Measurements from ENCODE around the gene FAM209B.
"Not testable (repeated sequence)": the region's sequence is repeated elsewhere in the genome, so short reads cannot be mapped to it uniquely, and the experiment has no call there.

Gene FAM209B

DNA sequence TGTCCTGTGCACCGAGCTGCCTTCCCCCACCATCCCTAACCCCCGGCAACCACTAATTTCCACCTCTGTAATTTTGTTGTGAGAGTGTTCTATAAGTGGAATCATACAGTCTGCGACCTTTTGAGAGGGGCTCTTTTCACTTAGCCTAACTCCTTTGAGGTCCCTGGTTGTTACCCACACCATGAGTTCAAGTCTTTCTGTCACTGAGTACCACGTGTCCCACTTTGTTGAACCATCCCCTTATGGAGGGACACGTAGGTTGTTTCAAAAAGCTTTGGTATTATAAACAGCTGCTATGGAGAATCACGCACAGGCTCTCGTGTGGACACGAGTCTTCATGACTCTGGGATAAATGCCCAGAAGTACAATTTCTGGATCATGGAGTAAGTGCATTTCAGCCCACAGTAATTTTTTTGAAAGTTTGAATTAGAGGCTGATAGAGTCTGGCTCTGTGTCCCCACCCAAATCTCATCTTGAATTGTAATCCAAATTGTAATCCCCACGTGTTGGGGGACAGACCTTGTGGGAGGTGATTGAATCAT is 9.5 kb downstream of the FAM209B start:
- DNase-seq: no peak

DNA sequence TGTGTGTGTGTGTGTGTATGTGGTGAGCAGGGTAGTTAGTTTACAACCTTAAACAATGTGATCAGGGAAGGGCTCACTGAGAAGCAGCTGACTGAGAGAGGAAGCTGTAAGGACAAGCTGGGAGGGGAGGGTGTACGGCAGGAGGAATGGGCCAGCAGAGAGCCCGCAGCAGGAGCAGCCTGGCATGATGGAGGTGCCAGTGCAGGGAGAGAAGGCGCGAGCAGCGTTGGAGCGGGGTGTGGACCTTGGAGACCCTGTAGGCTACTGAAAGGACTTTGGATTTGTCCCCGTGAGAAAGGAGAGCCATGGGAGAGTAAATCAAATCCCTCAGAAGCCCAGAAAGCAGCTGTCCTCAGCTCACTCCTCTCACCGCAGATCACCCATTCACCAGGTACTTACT is 18.5 kb downstream of the FAM209B start:
- no peak for DNase-seq

DNA sequence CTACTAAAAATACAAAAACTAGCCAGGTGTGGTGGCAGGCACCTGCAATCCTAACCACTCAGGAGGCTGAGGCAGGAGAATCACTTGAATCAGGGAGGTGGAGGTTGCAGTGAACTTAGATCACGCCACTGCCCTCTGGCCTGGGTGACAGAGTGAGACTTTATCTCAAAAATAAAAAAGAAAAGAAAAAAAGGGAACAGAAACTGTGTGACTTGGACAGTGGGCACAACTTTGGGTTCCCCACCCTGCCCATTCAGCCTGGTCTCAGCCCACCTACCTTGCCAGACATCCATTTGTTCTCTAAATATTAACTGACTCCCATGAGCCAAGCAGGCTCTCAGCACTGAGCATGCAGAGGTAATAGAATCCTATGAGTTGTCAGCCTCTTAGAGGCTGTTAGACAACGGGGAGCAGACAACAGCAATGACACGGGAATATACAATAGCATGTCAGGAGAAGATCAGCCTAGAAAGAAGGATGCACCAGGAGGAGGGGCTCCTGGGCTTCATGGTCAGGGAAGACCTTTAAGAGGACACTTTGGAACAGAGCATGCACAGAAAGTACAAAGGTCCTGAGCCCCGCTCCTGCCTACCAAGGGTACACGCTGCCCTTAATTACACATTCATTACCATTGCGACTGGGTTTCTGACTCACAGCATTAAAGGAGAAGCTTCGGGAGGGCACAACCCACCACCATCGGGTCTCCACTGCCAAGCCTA is 20.0 kb downstream of the FAM209B start:
- no peak for DNase-seq

- DNase-seq: no peak
Observed at GRCh38 chr20:56554869-56555268, 21.8 kb downstream of the FAM209B start.

- DNase-seq: no peak
Observed at GRCh38 chr20:56558968-56559367, 25.9 kb downstream of the FAM209B start.

DNA sequence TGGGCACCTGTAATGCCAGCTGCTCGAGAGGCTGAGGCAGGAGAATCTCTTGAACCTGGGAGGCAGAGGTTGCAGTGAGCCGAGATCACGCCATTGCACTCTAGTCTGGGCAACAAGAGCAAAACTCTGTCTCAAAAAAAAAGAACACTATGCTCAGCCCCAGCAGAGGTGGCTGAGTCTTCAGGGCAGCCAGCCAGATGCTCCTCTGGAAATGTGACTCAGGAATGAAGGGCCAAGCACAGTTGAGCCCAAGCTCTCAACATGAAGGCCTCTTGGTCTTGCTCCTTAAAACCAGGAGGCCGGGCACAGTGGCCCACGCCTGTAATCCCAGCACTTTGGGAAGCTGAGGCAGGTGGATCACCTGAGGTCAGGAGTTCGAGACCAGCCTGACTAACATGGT is 31.5 kb downstream of the FAM209B start:
- not testable (repeated sequence) for DNase-seq

- no peak for DNase-seq
Observed at GRCh38 chr20:56565511-56565910, 32.5 kb downstream of the FAM209B start.

DNA sequence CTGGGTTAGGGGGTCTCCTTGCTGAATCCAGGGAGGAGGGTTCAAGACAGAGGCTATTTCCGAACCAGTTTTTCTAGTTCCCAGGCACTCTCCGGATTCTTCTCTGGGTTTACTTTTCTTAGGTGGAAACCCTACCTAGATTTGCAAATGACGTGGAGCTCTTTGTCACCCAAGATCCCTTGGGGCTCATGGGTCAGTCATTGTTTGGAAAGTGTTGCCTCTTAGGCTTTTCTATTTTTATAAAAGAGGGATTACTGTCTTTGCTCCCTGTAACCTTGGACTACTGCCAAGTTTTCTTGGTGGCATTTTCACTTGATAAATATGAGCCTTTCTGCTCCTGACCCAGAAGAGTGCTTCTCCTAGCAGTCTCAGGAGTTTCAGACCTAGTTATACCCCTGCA is 33.6 kb downstream of the FAM209B start:
- no peak for DNase-seq

DNA sequence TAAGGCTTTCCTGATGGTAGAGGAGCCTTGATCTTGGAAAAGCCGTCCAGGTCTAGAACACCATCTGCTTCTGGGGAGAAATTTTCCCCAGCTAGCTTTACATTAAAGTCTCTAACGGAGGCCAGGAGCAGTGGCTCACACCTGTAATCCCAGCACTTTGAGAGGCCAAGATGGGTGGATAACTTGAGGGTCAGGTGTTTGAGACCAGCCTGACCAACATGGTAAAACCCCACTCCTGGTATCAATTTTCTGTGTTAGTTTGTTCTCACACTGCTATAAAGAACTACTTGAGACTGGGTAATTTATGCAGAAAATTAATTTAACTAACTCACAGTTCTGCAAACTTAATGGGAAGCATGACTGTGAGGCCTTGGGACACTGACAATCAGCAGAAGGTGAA is 37.8 kb downstream of the FAM209B start:
- DNase-seq: no peak

GRCh38 chr20:56572172-56572571 is 39.1 kb downstream of the FAM209B start:
- no peak for DNase-seq

DNA sequence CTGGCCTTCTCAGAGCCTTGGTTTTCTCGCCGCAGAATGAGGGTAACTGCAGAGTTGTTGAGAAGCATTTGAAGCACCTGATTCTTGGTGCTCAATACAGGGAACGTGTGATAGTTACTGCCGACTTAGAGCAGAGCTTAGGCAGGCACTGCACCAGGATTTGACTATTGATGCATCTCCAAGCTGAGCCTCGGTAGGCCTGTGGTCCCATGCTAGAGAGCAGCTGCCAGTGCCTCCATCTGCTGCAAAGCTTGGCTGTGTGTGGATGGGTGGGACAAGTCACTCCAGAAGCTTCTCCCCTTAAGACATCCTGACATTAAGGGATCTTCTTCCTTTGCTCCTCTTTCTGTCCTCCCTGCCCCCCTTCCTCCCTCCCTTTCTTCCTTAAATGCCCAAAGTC is 40.9 kb downstream of the FAM209B start:
- DNase-seq: no peak

GRCh38 chr20:56574531-56575142 is 41.6 kb downstream of the FAM209B start:
- no peak for DNase-seq

DNA sequence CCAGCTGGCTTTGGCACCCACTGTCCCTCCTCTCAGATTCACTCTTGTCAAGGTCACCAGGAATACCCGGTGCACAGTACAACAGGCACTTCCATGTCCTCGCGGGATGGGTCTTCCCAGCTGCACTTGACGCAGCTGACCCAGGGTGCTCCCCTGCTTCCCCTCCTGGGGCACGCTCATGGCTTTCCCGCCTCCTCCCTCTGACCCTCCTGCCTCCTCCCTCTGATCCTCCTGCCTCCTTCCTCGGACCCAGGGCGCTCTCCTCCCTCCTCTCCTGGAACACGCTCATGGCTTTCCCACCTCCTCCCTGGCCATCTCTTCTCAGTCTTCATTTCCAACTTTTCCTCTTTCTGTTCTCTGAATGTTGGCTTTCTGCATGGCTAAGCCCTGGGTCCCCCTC is 42.1 kb downstream of the FAM209B start:
- no peak for DNase-seq

DNA sequence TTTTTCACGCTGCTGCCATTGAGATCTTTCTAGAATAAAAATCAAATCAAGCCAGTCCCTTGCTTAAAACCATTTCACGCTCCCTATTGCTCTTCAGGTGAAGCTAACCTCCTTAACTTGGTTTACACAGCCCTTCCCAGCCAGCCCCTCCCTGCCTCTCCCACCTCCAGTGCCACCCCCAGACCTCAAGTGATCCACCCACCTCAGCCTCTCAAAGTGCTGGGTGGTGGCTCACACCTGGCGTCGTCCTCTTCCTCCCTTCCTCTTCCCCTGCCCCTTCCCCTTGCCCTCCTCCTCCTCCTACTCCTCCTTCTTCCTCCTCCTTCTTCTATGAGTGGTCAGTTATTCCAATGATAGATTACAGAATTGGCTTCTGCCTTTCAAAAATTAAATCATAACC is 42.9 kb downstream of the FAM209B start:
- no peak for DNase-seq

- DNase-seq: no peak
Observed at GRCh38 chr20:56579301-56579710, 46.3 kb downstream of the FAM209B start.

DNA sequence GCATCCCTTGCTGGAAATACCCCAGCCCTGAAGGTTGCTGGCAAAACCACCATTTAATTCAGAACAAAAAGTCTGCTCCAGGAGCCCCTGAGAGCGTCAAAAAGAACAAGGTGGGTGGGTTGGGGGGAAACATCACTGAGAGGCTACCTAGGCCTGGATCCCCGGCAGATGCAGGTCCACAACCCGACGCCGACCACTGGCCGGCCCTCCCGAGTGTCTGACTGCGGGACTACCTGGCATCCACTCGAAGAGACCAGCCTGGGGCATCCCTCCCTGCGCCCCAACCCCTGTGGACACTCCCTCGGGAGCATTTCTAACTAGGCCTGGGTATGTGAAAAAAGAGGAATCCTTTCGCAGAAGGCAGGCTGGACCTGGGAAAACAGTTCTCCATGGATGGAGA is 47.2 kb downstream of the FAM209B start:
- DNase-seq: no peak

GRCh38 chr20:56581701-56582100 is 48.7 kb downstream of the FAM209B start:
- DNase-seq: no peak

GRCh38 chr20:56582542-56582941 is 49.5 kb downstream of the FAM209B start:
- DNase-seq: no peak

- no peak for DNase-seq
Observed at GRCh38 chr20:56584916-56585315, 51.9 kb downstream of the FAM209B start.
